ENCODE results near the gene RAD9A.

RAD9A gene

GRCh38 chr11:67384851-67385366 lies 6.9 kb upstream of the RAD9A start:
- no peaks in the 10 kb centered on the region for H3K9me3 ChIP-seq (ENCODE audit: low read length)
- H4K20me1 ChIP-seq (ENCODE audit: insufficient read depth, low read length) = no peaks in the 10 kb centered on the region
- H3K9me2 ChIP-seq (ENCODE audit: low read depth, low read length) = no peaks in the 10 kb centered on the region
- H3K27ac ChIP-seq (ENCODE audit: low read depth, low read length, poor library complexity, severe bottlenecking) = no peak overlapping the region
- no peak overlapping the region for H2AFZ ChIP-seq (ENCODE audit: low read length)
- H3K4me3 ChIP-seq (ENCODE audit: low read depth, low read length, poor library complexity, severe bottlenecking) = no peak overlapping the region
- H3K27me3 ChIP-seq (ENCODE audit: insufficient read depth, low read length) = no peaks in the 10 kb centered on the region; the same call in 1 of the 2 replicates
- no peak overlapping the region for H3K9ac ChIP-seq (ENCODE audit: low read length)
- no peaks in the 10 kb centered on the region for H3F3A ChIP-seq (ENCODE audit: insufficient read depth, low read length)
- H3K4me1 ChIP-seq (ENCODE audit: insufficient read depth, low read length, severe bottlenecking) = peaks cover 12% of the 10 kb centered on the region
- H3K36me3 ChIP-seq (ENCODE audit: insufficient read depth, low read length) = no peaks in the 10 kb centered on the region
- no peaks in the 10 kb centered on the region for H3K79me2 ChIP-seq (ENCODE audit: insufficient read depth, low read length)
- TF ChIP-seq CTCF (IDR thresholded peaks at IDR 0.05; ENCODE audit: low read length) = no peak
- no peak for TF ChIP-seq EZH2 (IDR thresholded peaks at IDR 0.05; ENCODE audit: borderline replicate concordance, low read length)
- H3K4me2 ChIP-seq (ENCODE audit: low read length) = no peak overlapping the region

GRCh38 chr11:67387069-67387468 lies 4.7 kb upstream of the RAD9A start:
- H3K4me3 ChIP-seq (ENCODE audit: low read depth, low read length, poor library complexity, severe bottlenecking) = no peak overlapping the region
- H2AFZ ChIP-seq (ENCODE audit: low read length) = no peak overlapping the region
- no peak overlapping the region for H3K27ac ChIP-seq (ENCODE audit: low read depth, low read length, poor library complexity, severe bottlenecking)
- H3K36me3 ChIP-seq (ENCODE audit: insufficient read depth, low read length) = no peaks in the 10 kb centered on the region
- H3K27me3 ChIP-seq (ENCODE audit: insufficient read depth, low read length) = no peaks in the 10 kb centered on the region; the same call in 1 of the 2 replicates
- peaks cover 10% of the 10 kb centered on the region for H3K4me1 ChIP-seq (ENCODE audit: insufficient read depth, low read length, severe bottlenecking)
- no peak overlapping the region for H3K4me2 ChIP-seq (ENCODE audit: low read length)
- no peaks in the 10 kb centered on the region for H3K9me2 ChIP-seq (ENCODE audit: low read depth, low read length)
- no peaks in the 10 kb centered on the region for H3K79me2 ChIP-seq (ENCODE audit: insufficient read depth, low read length)
- TF ChIP-seq CTCF (IDR thresholded peaks at IDR 0.05; ENCODE audit: low read length) (no peak), EZH2 (IDR thresholded peaks at IDR 0.05; ENCODE audit: borderline replicate concordance, low read length) (no peak)
- H3K9ac ChIP-seq (ENCODE audit: low read length) = no peak overlapping the region
- H3K9me3 ChIP-seq (ENCODE audit: low read length) = no peaks in the 10 kb centered on the region
- H3F3A ChIP-seq (ENCODE audit: insufficient read depth, low read length) = no peaks in the 10 kb centered on the region
- no peaks in the 10 kb centered on the region for H4K20me1 ChIP-seq (ENCODE audit: insufficient read depth, low read length)

GRCh38 chr11:67387518-67387917 lies 4.3 kb upstream of the RAD9A start:
- no peaks in the 10 kb centered on the region for H3F3A ChIP-seq (ENCODE audit: insufficient read depth, low read length)
- no peak overlapping the region for H2AFZ ChIP-seq (ENCODE audit: low read length)
- H4K20me1 ChIP-seq (ENCODE audit: insufficient read depth, low read length) = no peaks in the 10 kb centered on the region
- H3K27ac ChIP-seq (ENCODE audit: low read depth, low read length, poor library complexity, severe bottlenecking) = no peak overlapping the region
- no peaks in the 10 kb centered on the region for H3K9me3 ChIP-seq (ENCODE audit: low read length)
- no peaks in the 10 kb centered on the region for H3K9me2 ChIP-seq (ENCODE audit: low read depth, low read length)
- no peaks in the 10 kb centered on the region for H3K36me3 ChIP-seq (ENCODE audit: insufficient read depth, low read length)
- H3K79me2 ChIP-seq (ENCODE audit: insufficient read depth, low read length) = no peaks in the 10 kb centered on the region
- no peak overlapping the region for H3K4me3 ChIP-seq (ENCODE audit: low read depth, low read length, poor library complexity, severe bottlenecking)
- no peaks in the 10 kb centered on the region; the same call in 1 of the 2 replicates for H3K27me3 ChIP-seq (ENCODE audit: insufficient read depth, low read length)
- TF ChIP-seq CTCF (IDR thresholded peaks at IDR 0.05; ENCODE audit: low read length) = no peak
- no peak for TF ChIP-seq EZH2 (IDR thresholded peaks at IDR 0.05; ENCODE audit: borderline replicate concordance, low read length)
- peaks cover 13% of the 10 kb centered on the region for H3K4me1 ChIP-seq (ENCODE audit: insufficient read depth, low read length, severe bottlenecking)
- no peak overlapping the region for H3K9ac ChIP-seq (ENCODE audit: low read length)
- H3K4me2 ChIP-seq (ENCODE audit: low read length) = no peak overlapping the region

Measured in OCI-LY1 (cell line).